Measurements from ENCODE around the gene GAK. TPM values are rescaled to one million over a fixed set of nuclear protein-coding genes. Genes with fewer than 3 reads are reported as not detected.

Gene GAK
- total and polyA plus RNA-seq, 2 donors from 2014 or later: 92.0 to 124 TPM

- intact Hi-C loops (cut with DNase I): no loop called here
- H3K27me3 ChIP-seq (ENCODE audit: control insufficient read depth, insufficient read depth, low read length): no peaks in the 10 kb centered on the region
- H3K4me3 ChIP-seq (ENCODE audit: low read length in 3 of 3): no peak overlapping the region
- H3K9me3 ChIP-seq (ENCODE audit: control insufficient read depth in 2 of 3, insufficient read depth in 1 of 3, low read length in 3 of 3): no peaks in the 10 kb centered on the region
- H3K36me3 ChIP-seq (ENCODE audit: control insufficient read depth in 2 of 3, insufficient read depth in 3 of 3, low read length in 3 of 3): no peaks in the 10 kb centered on the region
- peaks cover 0 to 10% (median 9%) of the 10 kb centered on the region in 3 donors for H3K4me1 ChIP-seq (ENCODE audit: control insufficient read depth in 2 of 3, insufficient read depth in 2 of 3, low read depth in 1 of 3, low read length in 3 of 3)
- DNase-seq (peak in 1 of 5 donors; percentile 47), FAIRE-seq (no peak)
- no peak overlapping the region for H3K9ac ChIP-seq (ENCODE audit: low read length in 3 of 3)
- H3K27ac ChIP-seq (ENCODE audit: low read depth in 2 of 2, low read length in 2 of 2): no peak overlapping the region
- TF ChIP-seq CTCF (IDR thresholded peaks at IDR 0.05; ENCODE audit: borderline replicate concordance, extremely low read depth, insufficient read depth): no peak
Observed at GRCh38 chr4:925771-926500, 6.2 kb downstream of the GAK start.

- DNase-seq (peak in 1 of 5 donors; percentile 48), FAIRE-seq (no peak)
- Histone ChIP-seq H3K27ac (ENCODE audit: low read depth in 2 of 2, low read length in 2 of 2) (no peak overlapping the region), H3K4me3 (ENCODE audit: low read length in 3 of 3) (no peak overlapping the region), H3K36me3 (ENCODE audit: control insufficient read depth in 2 of 3, insufficient read depth in 3 of 3, low read length in 3 of 3) (no peaks in the 10 kb centered on the region), H3K4me1 (ENCODE audit: control insufficient read depth in 2 of 3, insufficient read depth in 2 of 3, low read depth in 1 of 3, low read length in 3 of 3) (peaks cover 0 to 5% (median 4%) of the 10 kb centered on the region in 3 donors), H3K9me3 (ENCODE audit: control insufficient read depth in 2 of 3, insufficient read depth in 1 of 3, low read length in 3 of 3) (no peaks in the 10 kb centered on the region), H3K9ac (ENCODE audit: low read length in 3 of 3) (no peak overlapping the region), H3K27me3 (ENCODE audit: control insufficient read depth, insufficient read depth, low read length) (no peaks in the 10 kb centered on the region)
- TF ChIP-seq CTCF (IDR thresholded peaks at IDR 0.05; ENCODE audit: borderline replicate concordance, extremely low read depth, insufficient read depth): no peak
- intact Hi-C loops (cut with DNase I): no loop called here
Observed at GRCh38 chr4:925171-925570, 6.9 kb downstream of the GAK start.

DNA sequence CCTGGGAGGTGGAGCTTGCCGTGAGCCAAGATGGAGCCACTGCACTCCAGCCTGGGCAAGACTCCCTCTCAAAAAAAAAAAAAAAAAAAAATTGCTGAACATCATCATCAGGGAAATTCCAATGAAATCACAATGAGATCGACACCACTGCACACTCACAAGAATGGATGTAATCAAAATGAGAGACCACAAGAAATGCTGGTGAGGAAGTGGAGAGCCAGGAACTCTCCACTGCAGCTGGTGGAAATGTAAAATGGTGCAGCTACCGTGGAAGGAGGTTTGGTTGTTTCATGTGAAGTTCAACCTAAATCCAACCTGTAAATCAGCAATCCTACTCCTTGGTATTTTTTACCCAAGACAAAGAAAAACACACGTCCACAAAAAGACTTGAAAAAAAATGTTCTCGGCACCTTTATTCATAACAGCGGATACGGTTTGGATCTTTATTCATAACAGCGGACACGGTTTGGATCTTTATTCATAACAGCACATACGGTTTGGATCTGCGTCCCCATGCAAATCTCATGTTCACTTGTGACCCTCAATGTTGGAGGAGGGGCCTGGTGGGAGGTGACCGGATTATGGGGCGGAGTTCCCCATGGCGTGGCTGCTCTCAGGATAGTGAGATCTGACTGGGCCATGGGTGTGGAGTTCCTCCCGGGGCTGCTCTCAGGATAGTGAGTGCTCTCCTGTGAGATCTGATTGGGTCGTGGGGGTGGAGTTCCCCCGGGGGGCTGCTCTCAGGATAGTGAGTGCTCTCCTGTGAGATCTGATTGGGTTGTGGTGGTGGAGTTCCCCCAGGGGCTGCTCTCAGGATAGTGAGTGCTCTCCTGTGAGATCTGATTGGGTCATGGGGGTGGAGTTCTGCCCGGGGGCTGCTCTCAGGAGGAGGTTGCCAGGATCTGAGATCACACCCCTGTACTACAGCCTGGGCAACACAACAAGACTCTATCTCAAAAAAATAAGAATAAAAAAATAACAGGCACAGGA, 7.7 kb downstream of the GAK start:
- H3K27me3 ChIP-seq (ENCODE audit: control insufficient read depth, insufficient read depth, low read length): no peaks in the 10 kb centered on the region
- DNase-seq: peak in 1 of 5 donors; percentile 55
- no peak for TF ChIP-seq CTCF (IDR thresholded peaks at IDR 0.05; ENCODE audit: borderline replicate concordance, extremely low read depth, insufficient read depth)
- no peak overlapping the region for H3K4me3 ChIP-seq (ENCODE audit: low read length in 3 of 3)
- no peaks in the 10 kb centered on the region for H3K9me3 ChIP-seq (ENCODE audit: control insufficient read depth in 2 of 3, insufficient read depth in 1 of 3, low read length in 3 of 3)
- no peaks in the 10 kb centered on the region for H3K36me3 ChIP-seq (ENCODE audit: control insufficient read depth in 2 of 3, insufficient read depth in 3 of 3, low read length in 3 of 3)
- H3K27ac ChIP-seq (ENCODE audit: low read depth in 2 of 2, low read length in 2 of 2): no peak overlapping the region
- H3K9ac ChIP-seq (ENCODE audit: low read length in 3 of 3): no peak overlapping the region
- intact Hi-C loops (cut with DNase I): no loop called here
- H3K4me1 ChIP-seq (ENCODE audit: control insufficient read depth in 2 of 3, insufficient read depth in 2 of 3, low read depth in 1 of 3, low read length in 3 of 3): peaks cover 0 to 8% (median 2%) of the 10 kb centered on the region in 3 donors
- no peak for FAIRE-seq
